NT2/D1 (cell line): ENCODE results near the gene PLEKHG4B.

Experiments
- SUZ12 ChIP-seq: IDR thresholded peaks from 2 replicates; pipeline ENCODE4 v1.6.1; 2011; ENCODE audit not compliant: insufficient read length, insufficient read depth; ENCODE audit errors: extremely low read depth
- YY1 ChIP-seq: IDR thresholded peaks from 2 replicates; pipeline ENCODE4 v1.6.1; 2011; ENCODE audit not compliant: insufficient read length, insufficient read depth
- ZNF274 ChIP-seq: IDR thresholded peaks from 2 replicates; pipeline ENCODE4 v1.6.1; 2011; ENCODE audit warnings: mild to moderate bottlenecking, low read depth, low read length

- TF ChIP-seq ZNF274: no peak
- TF ChIP-seq SUZ12: no peak
- no peak for TF ChIP-seq YY1
These were observed 98.5 kb downstream of the PLEKHG4B start for GRCh38 chr5:190366-191035.
